ENCODE results near the gene INSIG1.
A peak's percentile ranks its signal among the peaks of the same experiment; 100 is the strongest.

The INSIG1 gene

GRCh38 chr7:155295511-155295910 is 2.2 kb upstream of the INSIG1 start:
- peaks cover 2% of the 10 kb centered on the region; the same call in 1 of the 2 replicates for H3K36me3 ChIP-seq (replicated peaks; ENCODE audit: insufficient read depth, low read length)
- no peaks in the 10 kb centered on the region for H3K27me3 ChIP-seq (replicated peaks; ENCODE audit: insufficient read depth, low read length)
- H3K4me2 ChIP-seq (ENCODE audit: low read depth, low read length) = no peak overlapping the region
- peaks cover 24% of the 10 kb centered on the region for H3K79me2 ChIP-seq (ENCODE audit: low read length)
- no peak overlapping the region for H2AFZ ChIP-seq (ENCODE audit: low read length)
- no peak overlapping the region for H3K27ac ChIP-seq (ENCODE audit: low read length)
- no peaks in the 10 kb centered on the region for H3K9me3 ChIP-seq (replicated peaks; ENCODE audit: insufficient read depth, low read length)
- H3K4me1 ChIP-seq (ENCODE audit: low read length) = peaks cover 12% of the 10 kb centered on the region
- H3K9me2 ChIP-seq (replicated peaks; ENCODE audit: insufficient read depth, low read length) = no peaks in the 10 kb centered on the region
- DNase-seq = no peak
- H3F3A ChIP-seq (ENCODE audit: insufficient read depth, low read length) = peaks cover 35% of the 10 kb centered on the region
- no peak overlapping the region for H3K9ac ChIP-seq (ENCODE audit: low read length)
- peaks cover 9% of the 10 kb centered on the region for H4K20me1 ChIP-seq (ENCODE audit: insufficient read depth, low read length)
- no peak overlapping the region for H3K4me3 ChIP-seq (ENCODE audit: low read length)
- TF ChIP-seq CTCF (IDR thresholded peaks at IDR 0.05; ENCODE audit: low read length) (no peak), EZH2phosphoT487 (IDR thresholded peaks at IDR 0.05; ENCODE audit: low read length) (no peak), EZH2 (optimal IDR thresholded peaks at IDR 0.05; ENCODE audit: low read depth, low read length) (no peak)

- DNase-seq = no peak
- Histone ChIP-seq H3K27ac (ENCODE audit: low read length) (peak overlapping the region; percentile 87; the same call in 1 of the 2 replicates), H3K9me2 (replicated peaks; ENCODE audit: insufficient read depth, low read length) (no peaks in the 10 kb centered on the region), H3K4me2 (ENCODE audit: low read depth, low read length) (peak overlapping the region; percentile 85), H3K79me2 (ENCODE audit: low read length) (peaks cover 31% of the 10 kb centered on the region), H3K9ac (ENCODE audit: low read length) (peak overlapping the region; percentile 83), H3K9me3 (replicated peaks; ENCODE audit: insufficient read depth, low read length) (no peaks in the 10 kb centered on the region), H3K27me3 (replicated peaks; ENCODE audit: insufficient read depth, low read length) (no peaks in the 10 kb centered on the region), H3K4me1 (ENCODE audit: low read length) (peaks cover 19% of the 10 kb centered on the region), H4K20me1 (ENCODE audit: insufficient read depth, low read length) (peaks cover 14% of the 10 kb centered on the region), H3K36me3 (replicated peaks; ENCODE audit: insufficient read depth, low read length) (peaks cover 7% of the 10 kb centered on the region; the same call in 1 of the 2 replicates), H2AFZ (ENCODE audit: low read length) (no peak overlapping the region), H3F3A (ENCODE audit: insufficient read depth, low read length) (peaks cover 39% of the 10 kb centered on the region), H3K4me3 (ENCODE audit: low read length) (peak overlapping the region; percentile 75)
- no peak for TF ChIP-seq CTCF (IDR thresholded peaks at IDR 0.05; ENCODE audit: low read length)
- no peak for TF ChIP-seq EZH2 (optimal IDR thresholded peaks at IDR 0.05; ENCODE audit: low read depth, low read length)
- no peak for TF ChIP-seq EZH2phosphoT487 (IDR thresholded peaks at IDR 0.05; ENCODE audit: low read length)
Observed at GRCh38 chr7:155296006-155296787, 1.5 kb upstream of the INSIG1 start.

- Histone ChIP-seq H3F3A (ENCODE audit: insufficient read depth, low read length) (peaks cover 39% of the 10 kb centered on the region), H3K27ac (ENCODE audit: low read length) (peak overlapping the region; percentile 87), H3K36me3 (replicated peaks; ENCODE audit: insufficient read depth, low read length) (peaks cover 12% of the 10 kb centered on the region; the same call in 1 of the 2 replicates), H3K4me3 (ENCODE audit: low read length) (peak overlapping the region; percentile 75), H4K20me1 (ENCODE audit: insufficient read depth, low read length) (peaks cover 16% of the 10 kb centered on the region), H3K4me2 (ENCODE audit: low read depth, low read length) (peak overlapping the region; percentile 85), H3K4me1 (ENCODE audit: low read length) (peaks cover 19% of the 10 kb centered on the region), H3K79me2 (ENCODE audit: low read length) (peaks cover 37% of the 10 kb centered on the region), H3K27me3 (replicated peaks; ENCODE audit: insufficient read depth, low read length) (no peaks in the 10 kb centered on the region), H3K9me3 (replicated peaks; ENCODE audit: insufficient read depth, low read length) (no peaks in the 10 kb centered on the region), H3K9ac (ENCODE audit: low read length) (peak overlapping the region; percentile 83), H3K9me2 (replicated peaks; ENCODE audit: insufficient read depth, low read length) (no peaks in the 10 kb centered on the region), H2AFZ (ENCODE audit: low read length) (peak overlapping the region; percentile 71)
- peak; percentile 80 for DNase-seq
- TF ChIP-seq EZH2phosphoT487 (IDR thresholded peaks at IDR 0.05; ENCODE audit: low read length) (no peak), EZH2 (optimal IDR thresholded peaks at IDR 0.05; ENCODE audit: low read depth, low read length) (no peak), CTCF (IDR thresholded peaks at IDR 0.05; ENCODE audit: low read length) (0 out of 2 replicates have a peak, but pooled peaks have one; percentile 4)
Observed at GRCh38 chr7:155296788-155297516, 726 bp upstream of the INSIG1 start.
